ENCODE measurements around the gene IKBKE.
A peak's percentile ranks its signal among the peaks of the same experiment; 100 is the strongest.
"Not testable (repeated sequence)": the region's sequence is repeated elsewhere in the genome, so short reads cannot be mapped to it uniquely, and the experiment has no call there.

The IKBKE gene

GRCh38 chr1:206476058-206476457, 5.8 kb downstream of the IKBKE start:
- DNase-seq (ENCODE audit: low spot score): no peak

- DNase-seq (ENCODE audit: low spot score): no peak
Observed at GRCh38 chr1:206476591-206476990, 6.3 kb downstream of the IKBKE start.

GRCh38 chr1:206477110-206477509, 6.8 kb downstream of the IKBKE start:
- no peak for DNase-seq (ENCODE audit: low spot score)

GRCh38 chr1:206477581-206478380, 7.5 kb downstream of the IKBKE start:
- DNase-seq (ENCODE audit: low spot score): no peak

GRCh38 chr1:206478746-206479145, 8.5 kb downstream of the IKBKE start:
- DNase-seq (ENCODE audit: low spot score): no peak

GRCh38 chr1:206479183-206480125, 9.2 kb downstream of the IKBKE start:
- DNase-seq (ENCODE audit: low spot score): peak; percentile 66

GRCh38 chr1:206480211-206480610, 9.9 kb downstream of the IKBKE start:
- no peak for DNase-seq (ENCODE audit: low spot score)

GRCh38 chr1:206482611-206483010, 12.3 kb downstream of the IKBKE start:
- no peak for DNase-seq (ENCODE audit: low spot score)

GRCh38 chr1:206483864-206484263, 13.6 kb downstream of the IKBKE start:
- not testable (repeated sequence) for DNase-seq (ENCODE audit: low spot score)

GRCh38 chr1:206484901-206485300, 14.6 kb downstream of the IKBKE start:
- no peak for DNase-seq (ENCODE audit: low spot score)

- no peak for DNase-seq (ENCODE audit: low spot score)
Observed at GRCh38 chr1:206486995-206487788, 16.9 kb downstream of the IKBKE start.

- no peak for DNase-seq (ENCODE audit: low spot score)
Observed at GRCh38 chr1:206487970-206488369, 17.7 kb downstream of the IKBKE start.

- no peak for DNase-seq (ENCODE audit: low spot score)
Observed at GRCh38 chr1:206488466-206488865, 18.2 kb downstream of the IKBKE start.

- DNase-seq (ENCODE audit: low spot score): peak; percentile 45
Observed at GRCh38 chr1:206489980-206490770, 19.9 kb downstream of the IKBKE start.

- DNase-seq (ENCODE audit: low spot score): no peak
Observed at GRCh38 chr1:206490771-206491405, 20.6 kb downstream of the IKBKE start.

GRCh38 chr1:206491616-206492015, 21.3 kb downstream of the IKBKE start:
- DNase-seq (ENCODE audit: low spot score): no peak

- no peak for DNase-seq (ENCODE audit: low spot score)
Observed at GRCh38 chr1:206492589-206492988, 22.3 kb downstream of the IKBKE start.

GRCh38 chr1:206493279-206493678, 23.0 kb downstream of the IKBKE start:
- no peak for DNase-seq (ENCODE audit: low spot score)

- DNase-seq (ENCODE audit: low spot score): no peak
Observed at GRCh38 chr1:206495011-206495461, 24.8 kb downstream of the IKBKE start.

- no peak for DNase-seq (ENCODE audit: low spot score)
Observed at GRCh38 chr1:206495493-206496046, 25.3 kb downstream of the IKBKE start.

Data from hematopoietic multipotent progenitor cell treated with erythropoietin and hydrocortisone succinate and interleukin-3 and kit ligand, for 17 days (in vitro differentiated cells).